ENCODE results near the gene NRXN3.

DNA sequence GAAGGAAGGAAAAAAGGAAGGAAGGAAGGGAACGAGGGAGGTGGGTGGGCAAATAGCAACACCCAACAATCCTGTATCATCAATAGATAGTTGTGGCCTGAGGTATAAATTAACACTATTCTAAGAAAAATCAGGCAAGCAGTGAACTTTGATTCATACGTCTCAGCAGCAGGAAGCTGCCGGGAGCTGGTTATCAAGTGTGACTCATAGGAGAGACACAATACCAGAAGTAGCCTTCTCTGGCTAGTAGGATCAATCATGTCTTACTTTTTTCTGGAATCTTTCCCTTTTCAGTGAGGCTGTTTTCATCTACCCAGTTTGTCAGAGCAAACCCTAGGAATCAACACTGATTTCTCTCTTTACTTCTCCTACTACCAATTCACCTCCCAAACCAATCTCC, 780.5 kb downstream of the NRXN3 start:
- TF ChIP-seq, protein P1, sequence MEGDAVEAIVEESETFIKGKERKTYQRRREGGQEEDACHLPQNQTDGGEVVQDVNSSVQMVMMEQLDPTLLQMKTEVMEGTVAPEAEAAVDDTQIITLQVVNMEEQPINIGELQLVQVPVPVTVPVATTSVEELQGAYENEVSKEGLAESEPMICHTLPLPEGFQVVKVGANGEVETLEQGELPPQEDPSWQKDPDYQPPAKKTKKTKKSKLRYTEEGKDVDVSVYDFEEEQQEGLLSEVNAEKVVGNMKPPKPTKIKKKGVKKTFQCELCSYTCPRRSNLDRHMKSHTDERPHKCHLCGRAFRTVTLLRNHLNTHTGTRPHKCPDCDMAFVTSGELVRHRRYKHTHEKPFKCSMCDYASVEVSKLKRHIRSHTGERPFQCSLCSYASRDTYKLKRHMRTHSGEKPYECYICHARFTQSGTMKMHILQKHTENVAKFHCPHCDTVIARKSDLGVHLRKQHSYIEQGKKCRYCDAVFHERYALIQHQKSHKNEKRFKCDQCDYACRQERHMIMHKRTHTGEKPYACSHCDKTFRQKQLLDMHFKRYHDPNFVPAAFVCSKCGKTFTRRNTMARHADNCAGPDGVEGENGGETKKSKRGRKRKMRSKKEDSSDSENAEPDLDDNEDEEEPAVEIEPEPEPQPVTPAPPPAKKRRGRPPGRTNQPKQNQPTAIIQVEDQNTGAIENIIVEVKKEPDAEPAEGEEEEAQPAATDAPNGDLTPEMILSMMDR (IDR thresholded peaks at IDR 0.05; ENCODE audit: insufficient read depth, low read length, poor library complexity, severe bottlenecking) = no peak
- TF ChIP-seq EZH2phosphoT487 (conservative IDR thresholded peaks at IDR 0.05; ENCODE audit: low read length) = no peak
